Measurements from ENCODE around the gene SLC7A8.

SLC7A8 gene

GRCh38 chr14:23093991-23094665, 89.3 kb downstream of the SLC7A8 start:
- no peak for DNase-seq (ENCODE audit: low spot score)

- DNase-seq (ENCODE audit: low spot score): no peak
Measured at GRCh38 chr14:23093526-23093925, 89.9 kb downstream of the SLC7A8 start.

GRCh38 chr14:23093104-23093503, 90.4 kb downstream of the SLC7A8 start:
- DNase-seq (ENCODE audit: low spot score): no peak

GRCh38 chr14:23091294-23092225, 91.9 kb downstream of the SLC7A8 start:
- DNase-seq (ENCODE audit: low spot score): no peak

DNA sequence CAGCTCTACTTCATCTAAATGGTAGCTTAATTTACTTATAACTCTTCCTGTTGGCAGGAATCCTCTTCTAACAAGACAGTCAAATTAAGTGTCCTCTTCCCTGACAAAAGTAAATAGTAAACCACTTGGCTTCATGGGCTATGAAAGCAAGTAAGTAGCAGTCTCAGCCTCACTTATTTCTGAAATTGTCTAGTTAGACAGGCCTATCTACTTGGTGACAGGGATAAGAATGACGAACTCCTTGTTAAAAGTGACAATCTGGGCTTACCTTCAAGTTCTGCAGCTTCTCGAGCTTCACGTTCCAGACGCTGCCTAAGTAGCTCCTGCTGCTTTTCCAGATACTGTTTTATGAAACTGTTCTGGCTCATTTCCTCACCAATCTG, 93.2 kb downstream of the SLC7A8 start:
- DNase-seq (ENCODE audit: low spot score): no peak

DNA sequence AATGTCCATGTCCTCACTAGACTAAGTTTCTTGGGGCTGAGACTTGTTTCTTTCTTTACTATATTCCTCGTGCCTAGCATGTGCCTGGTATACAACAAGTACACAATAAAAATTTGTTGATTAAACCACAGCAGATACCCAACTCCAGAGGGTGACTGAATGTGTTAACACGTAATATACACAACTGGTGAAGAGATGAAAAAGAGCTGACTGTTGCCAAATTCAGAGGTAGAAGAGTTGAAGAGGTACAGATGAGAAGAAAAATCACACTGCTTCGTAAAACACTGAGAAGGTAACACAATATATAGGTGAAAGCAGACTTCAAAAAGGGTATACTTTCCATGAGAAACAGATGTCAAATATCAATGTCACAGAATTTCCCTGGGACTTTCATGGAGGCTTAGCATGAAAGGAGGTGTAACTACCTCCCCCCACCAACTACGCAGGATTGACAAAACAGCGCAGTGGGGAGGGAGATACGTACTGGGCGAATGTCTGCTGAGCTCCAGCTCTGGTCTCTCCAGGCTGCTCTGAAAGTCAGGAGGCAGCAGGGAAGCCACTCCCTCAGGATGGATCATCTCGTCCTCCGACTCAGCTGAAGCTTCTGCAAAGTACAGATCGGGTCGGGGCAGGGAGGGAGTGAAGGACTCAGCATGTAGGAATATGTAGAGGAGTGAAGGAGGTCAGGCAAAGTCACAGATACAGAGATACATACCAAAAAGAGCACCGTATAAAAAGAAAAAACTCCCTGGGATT, 93.8 kb downstream of the SLC7A8 start:
- no peak for DNase-seq (ENCODE audit: low spot score)

DNA sequence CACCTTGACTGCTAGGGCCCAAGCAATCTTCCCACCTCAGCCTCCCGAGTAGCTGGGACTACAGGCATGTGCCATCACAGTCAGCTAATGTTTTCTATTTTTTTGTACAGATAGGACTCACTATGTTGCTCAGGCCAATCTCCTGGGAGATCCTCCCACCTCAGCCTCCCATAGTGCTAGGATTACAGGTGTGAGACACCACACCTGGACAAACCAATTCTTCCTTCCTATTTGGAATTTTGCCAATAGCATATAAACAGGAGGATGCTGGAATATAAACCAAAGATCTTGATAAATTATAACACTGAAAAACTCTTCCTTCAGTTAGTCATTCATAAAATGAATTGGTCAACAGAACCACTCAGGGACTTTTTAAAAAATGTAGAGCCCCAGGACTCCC, 96.9 kb downstream of the SLC7A8 start:
- no peak for DNase-seq (ENCODE audit: low spot score)

GRCh38 chr14:23085458-23085857, 98.0 kb downstream of the SLC7A8 start:
- no peak for DNase-seq (ENCODE audit: low spot score)

GRCh38 chr14:23080474-23080873, 103.0 kb downstream of the SLC7A8 start:
- DNase-seq (ENCODE audit: low spot score): no peak

DNA sequence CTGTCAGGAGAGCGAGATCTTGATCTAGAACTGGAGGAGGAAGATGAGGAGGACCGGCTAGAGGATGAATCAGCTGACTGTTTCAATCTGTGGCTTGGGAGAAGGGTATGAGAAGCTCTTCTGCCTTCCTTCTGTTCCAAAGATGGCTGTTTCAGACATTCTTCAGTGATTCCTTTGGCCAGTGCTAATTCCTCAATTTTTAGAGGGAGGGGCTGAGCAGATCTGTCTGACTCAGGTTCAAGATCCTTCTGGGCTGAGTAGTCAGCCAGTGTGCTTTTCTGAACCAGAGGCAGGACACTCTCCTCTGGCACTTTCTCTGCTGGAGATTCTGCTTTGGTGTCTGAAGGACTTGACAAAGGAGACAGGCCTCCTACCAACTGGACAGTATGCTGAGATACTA, 103.7 kb downstream of the SLC7A8 start:
- no peak for DNase-seq (ENCODE audit: low spot score)

GRCh38 chr14:23078692-23079116, 104.8 kb downstream of the SLC7A8 start:
- no peak for DNase-seq (ENCODE audit: low spot score)

GRCh38 chr14:23077962-23078361, 105.5 kb downstream of the SLC7A8 start:
- no peak for DNase-seq (ENCODE audit: low spot score)

DNA sequence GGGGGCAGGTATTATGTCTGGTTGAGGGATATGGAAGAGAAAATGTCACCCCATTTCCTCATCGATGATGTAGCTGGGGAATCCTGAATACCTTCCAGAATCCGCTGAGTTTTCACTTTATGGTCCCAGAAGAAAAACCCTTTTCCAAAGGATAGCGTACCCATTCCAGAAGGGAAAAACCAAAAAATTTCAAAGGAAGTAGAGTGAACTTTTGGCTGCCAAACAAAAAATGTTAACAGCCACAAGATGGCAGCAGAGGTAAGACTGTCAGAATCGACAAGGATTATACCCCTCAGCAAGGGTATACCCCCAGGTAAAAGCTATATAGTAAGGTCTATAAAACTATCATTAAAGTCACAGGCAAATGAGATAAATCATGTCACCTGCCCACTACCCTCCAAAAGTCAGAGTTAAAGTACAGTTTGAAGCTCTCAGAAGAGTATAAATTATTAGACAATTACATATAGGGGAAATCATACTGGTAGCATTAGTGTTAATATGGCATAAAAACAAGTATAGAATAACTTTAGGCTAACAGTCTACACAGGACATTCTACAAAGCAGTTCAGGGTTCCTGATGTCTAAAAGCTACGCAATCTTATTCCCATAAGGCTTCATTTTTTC, 106.6 kb downstream of the SLC7A8 start:
- no peak for DNase-seq (ENCODE audit: low spot score)

Measured in HuH-7.5 (cell line).